GM18502 (cell line): ENCODE measurements around the gene ITK.
"Not testable (repeated sequence)": the region's sequence is repeated elsewhere in the genome, so short reads cannot be mapped to it uniquely, and the experiment has no call there.

ENCODE experiments used
- ATAC-seq: cut with Tn5 transposase; IDR thresholded peaks from one replicate; pipeline ENCODE4 v1.9.1; 2021; ENCODE audit warnings: mild to moderate bottlenecking; ENCODE audit not compliant: unreplicated experiment, poor library complexity

ITK gene

GRCh38 chr5:157201857-157202256, 21.2 kb downstream of the ITK start:
- no peak for ATAC-seq

DNA sequence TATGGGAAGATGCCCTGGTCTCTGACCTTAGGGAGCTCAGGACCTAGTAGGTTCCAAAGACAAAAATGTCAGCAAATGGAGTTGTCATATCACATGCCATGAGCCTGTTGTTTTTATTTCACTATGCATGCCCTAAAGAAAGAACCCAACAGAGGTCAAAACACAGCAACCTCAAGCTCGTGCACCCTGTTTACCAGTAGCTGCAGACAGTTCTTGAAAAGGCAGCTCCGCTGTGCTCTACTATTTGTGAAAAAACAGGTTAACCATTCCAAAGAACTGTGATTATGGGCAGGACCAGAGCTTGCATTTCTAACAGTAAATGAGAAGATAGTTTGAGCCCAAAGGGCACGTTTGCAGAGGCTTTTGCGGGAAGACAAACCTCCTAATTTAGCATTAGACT, 22.8 kb downstream of the ITK start:
- no peak for ATAC-seq

- ATAC-seq: no peak
These were observed 24.1 kb downstream of the ITK start for GRCh38 chr5:157204765-157205164.

DNA sequence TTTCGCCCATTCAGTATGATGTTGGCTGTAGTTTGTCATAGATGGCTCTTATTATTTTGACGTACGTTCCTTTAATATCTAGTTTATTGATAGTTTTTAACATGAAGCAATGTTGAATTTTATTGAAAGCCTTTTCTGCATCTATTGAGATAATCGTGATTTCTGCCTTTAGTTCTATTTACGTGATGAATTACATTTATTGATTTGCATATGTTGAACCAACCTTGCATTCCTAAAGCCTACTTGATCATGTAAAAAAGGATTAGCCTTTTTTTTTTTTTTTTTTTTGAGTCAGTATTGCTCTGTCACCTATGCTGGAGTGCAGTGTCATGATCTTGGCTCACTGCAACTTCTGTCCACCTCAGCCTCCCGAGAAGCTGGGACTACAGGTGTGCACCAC, 25.1 kb downstream of the ITK start:
- ATAC-seq: no peak

DNA sequence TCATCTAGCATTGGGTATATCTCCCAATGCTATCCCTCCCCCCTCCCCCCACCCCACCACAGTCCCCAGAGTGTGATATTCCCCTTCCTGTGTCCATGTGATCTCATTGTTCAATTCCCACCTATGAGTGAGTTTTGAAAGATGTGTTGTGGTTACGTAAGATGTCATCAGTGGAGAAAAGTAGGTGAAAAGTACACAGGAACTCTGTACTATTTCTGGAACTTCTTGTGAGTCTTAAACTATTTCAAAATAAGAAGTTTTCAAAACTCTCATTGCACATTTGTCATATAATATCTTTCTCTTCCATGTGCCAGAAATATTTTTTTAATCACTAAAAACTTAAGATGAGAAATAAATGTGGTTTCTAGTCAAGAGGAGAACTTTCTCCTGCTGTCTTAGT, 30.0 kb downstream of the ITK start:
- ATAC-seq: not testable (repeated sequence)

DNA sequence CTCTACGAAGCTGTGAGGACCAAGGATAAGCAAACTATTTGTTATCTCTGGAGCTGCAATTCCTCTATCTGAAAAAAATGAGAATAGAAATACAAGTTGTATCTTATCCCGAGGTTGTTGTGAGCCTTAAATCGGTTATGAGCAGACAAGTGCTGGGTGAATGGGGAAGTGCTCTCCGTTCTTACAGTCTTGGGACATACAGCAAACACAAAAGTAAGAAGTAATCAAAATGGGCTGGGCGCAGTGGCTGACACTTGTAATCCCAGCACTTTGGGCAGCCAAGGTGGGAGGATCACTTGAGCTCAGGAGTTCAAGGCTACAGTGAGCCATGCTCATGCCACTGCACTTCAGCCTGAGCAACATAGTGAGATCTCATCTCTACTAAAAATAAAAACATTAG, 31.7 kb downstream of the ITK start:
- no peak for ATAC-seq

DNA sequence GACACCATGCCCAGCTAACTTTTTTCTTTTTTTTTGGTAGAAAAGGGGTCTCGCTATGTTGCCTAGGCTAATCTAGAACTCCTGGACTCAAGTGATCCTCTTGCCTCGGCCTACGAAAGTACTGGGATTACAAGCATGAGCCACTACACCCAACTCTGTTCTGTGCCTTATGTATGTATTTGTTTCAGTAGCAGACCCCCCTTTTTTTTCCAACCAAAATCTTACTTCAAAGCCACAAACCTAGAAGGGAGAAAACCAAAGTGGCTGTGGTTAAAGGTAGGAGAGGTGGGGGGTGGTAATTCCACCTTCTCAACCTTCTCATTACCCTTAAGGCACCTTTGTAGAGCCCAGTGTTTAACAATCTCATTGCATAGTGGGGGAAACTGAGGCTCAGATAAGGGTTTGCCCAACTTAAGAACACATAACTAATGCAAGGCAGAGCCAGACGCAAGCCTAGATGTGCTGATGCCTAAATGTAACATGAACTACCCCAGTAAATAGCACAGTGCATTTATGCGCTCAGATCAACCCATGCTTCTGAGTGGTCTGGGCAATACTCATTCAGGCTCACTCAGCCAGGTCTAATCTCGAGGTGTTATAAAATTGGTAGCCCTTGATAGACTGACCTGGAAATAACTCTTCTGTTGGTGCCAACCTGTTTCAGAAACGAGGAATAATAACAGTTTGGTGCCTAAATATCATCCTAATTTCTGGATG, 33.0 kb downstream of the ITK start:
- ATAC-seq: no peak

- no peak for ATAC-seq
These were observed 33.8 kb downstream of the ITK start for GRCh38 chr5:157214415-157214814.

- ATAC-seq: peak; percentile 47
These were observed 34.3 kb downstream of the ITK start for GRCh38 chr5:157214861-157215513.

DNA sequence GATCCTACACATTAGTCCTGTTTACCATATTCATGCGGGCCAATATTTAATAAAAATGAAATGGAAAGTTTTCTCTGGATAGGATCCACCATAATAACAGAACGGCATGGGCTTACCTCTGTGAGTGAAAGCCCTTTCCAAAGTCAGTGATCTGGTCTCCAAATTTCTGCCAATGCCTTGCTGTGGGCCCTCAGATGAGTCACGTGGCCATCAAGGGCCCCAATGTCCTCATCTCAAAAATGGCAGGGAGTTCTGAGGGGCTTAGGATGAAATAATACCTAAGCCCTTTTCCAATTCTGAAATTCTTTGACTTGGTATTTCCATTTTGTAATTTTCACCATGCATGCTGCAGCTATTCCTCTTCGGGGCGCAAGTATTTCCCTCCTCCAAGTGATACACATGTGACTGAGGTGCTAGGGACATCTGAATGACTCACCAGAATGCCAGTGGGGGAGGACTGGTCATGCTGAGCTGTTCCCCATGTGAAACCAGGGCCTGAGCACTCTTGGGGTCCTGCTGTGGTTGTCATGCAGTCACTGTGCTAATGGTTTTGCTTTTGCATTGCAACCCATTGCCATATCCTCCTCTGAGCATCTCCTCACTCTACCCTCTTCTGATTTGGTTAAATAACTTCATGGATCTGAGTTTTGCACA, 35.0 kb downstream of the ITK start:
- ATAC-seq: no peak

- ATAC-seq: no peak
These were observed 35.9 kb downstream of the ITK start for GRCh38 chr5:157216391-157217142.

GRCh38 chr5:157217289-157218024, 36.8 kb downstream of the ITK start:
- no peak for ATAC-seq

GRCh38 chr5:157219491-157220271, 39.0 kb downstream of the ITK start:
- peak; percentile 72 for ATAC-seq

- ATAC-seq: no peak
These were observed 41.3 kb downstream of the ITK start for GRCh38 chr5:157221959-157222358.

DNA sequence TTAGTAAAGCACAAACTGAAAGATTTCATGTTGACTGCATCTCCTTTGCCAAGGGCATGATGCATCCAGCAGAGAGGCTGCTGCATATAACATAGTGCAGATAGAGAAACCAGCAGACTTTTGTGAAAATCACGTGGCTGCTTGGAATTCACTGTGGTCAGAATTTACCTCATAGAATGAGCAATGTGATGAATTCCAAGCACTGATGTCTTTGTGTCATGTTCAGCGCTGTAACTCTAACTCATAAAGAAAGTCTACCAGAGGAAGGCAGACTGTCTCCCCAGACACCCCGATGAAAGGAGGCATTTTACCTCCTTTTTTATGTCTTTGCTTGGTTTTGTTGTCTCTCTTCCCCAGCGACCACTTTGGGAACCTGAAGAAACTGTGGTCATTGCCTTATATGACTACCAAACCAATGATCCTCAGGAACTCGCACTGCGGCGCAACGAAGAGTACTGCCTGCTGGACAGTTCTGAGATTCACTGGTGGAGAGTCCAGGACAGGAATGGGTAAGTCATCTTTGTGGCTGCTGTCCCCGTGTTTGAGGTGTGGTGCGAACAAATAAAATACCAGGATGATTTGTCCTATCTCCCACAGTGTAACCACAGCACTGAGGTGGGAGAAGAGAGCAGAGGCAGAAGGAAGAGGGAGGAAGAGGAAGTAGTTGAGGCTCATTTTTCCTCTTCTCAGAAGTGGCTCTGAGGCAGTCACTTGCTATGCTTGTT, 42.0 kb downstream of the ITK start:
- peak; percentile 36 for ATAC-seq

DNA sequence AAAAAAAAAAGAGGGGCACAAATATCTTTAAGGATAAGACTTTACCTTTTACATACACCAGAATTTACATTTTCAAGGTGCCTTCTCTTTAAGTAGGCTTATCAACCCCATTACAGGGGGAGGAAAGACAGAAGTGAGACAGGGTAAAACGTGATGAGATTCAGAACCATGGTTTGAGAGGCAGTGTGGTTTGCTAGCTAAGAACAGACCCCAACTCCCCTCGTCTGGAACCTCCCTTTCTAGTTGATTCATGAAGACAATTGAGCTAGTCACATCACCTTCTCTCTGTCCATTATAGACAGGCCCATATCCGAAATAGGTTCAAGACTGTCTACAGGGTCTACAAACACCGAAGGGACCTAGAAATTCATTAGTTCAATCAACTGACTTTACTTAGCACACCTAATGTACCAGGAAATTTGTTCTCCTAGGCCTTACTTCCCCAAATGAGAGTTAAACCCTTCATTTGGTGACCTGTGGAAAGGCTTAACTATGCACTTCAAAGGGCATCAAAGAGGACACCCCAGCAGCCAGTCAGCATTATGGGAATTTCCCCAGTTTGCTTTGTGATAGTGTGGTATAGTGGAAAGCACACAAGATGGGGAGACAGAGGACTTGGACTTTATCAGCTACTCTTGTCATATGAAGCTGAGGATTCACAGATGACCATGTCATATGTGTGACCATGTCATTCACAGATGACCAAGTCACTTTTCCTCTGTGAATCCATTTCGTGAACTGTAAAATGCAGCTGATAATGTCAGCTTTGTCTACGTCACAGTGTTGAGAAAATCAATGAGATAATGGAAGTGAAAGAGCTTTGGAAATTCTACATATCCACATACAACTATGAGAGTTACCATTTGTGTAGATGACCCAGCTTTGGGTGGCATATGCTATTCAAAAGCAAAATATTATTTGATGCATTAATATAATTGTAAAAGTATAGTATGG, 45.1 kb downstream of the ITK start:
- no peak for ATAC-seq

GRCh38 chr5:157230610-157231009, 50.0 kb downstream of the ITK start:
- no peak for ATAC-seq

GRCh38 chr5:157232706-157233105, 52.1 kb downstream of the ITK start:
- ATAC-seq: no peak
